ENCODE results near the gene SPINT1.
A peak's percentile ranks its signal among the peaks of the same experiment; 100 is the strongest.

The SPINT1 gene

DNA sequence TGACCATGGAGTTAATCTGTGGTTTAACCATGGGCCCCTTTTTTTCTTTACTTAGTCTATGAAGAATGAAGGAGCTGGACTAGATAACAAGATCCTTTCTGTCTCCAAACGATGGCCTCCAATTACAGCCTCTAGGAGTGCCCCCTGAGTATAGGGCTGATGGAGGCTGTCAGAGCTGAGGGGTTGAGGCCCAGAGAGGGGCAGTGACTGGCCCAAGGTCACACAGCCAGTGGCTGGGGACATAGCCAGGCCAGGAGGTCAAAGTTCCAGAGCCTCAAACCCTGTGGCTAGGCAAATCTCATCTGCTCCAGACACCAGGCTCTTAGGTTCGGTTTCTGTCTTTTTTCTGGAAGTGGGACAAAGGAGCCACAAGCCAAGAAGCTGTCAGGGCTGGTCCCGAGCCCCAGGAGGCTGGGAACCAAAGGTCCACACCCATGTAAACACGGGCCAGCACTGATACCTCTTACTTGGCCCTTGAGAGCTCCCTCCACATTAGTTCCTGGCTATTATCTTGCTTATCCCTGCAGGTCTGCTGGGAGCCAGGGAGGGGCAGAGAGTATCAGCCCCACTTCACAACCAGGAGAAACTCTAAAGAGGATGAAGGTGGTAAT, 19.9 kb downstream of the SPINT1 start:
- no peak for DNase-seq

- DNase-seq: no peak
Measured at GRCh38 chr15:40867199-40867598, 23.4 kb downstream of the SPINT1 start.

DNA sequence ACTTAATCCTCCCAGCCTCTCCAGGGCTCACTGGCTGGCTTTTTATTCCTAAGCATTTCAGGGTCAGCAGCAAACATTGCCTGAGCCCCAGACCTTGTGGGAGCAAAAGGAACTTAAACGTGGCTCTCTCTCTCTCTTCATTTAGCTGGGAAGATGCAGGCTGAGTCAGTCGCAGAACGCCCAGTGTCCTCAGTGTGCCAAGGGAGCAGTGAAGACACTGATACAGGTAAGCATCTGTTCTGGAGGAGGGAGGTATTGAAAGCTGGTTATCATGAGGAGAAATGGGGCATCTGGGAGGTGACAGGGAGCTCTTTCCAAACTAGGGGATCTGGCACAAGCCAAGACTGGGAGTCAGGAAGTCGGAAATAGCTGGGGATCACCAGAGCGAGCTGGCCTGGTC, 25.8 kb downstream of the SPINT1 start:
- DNase-seq: no peak

- DNase-seq: no peak
Measured at GRCh38 chr15:40870716-40871115, 26.9 kb downstream of the SPINT1 start.

- no peak for DNase-seq
Measured at GRCh38 chr15:40871749-40872617, 28.1 kb downstream of the SPINT1 start.

DNA sequence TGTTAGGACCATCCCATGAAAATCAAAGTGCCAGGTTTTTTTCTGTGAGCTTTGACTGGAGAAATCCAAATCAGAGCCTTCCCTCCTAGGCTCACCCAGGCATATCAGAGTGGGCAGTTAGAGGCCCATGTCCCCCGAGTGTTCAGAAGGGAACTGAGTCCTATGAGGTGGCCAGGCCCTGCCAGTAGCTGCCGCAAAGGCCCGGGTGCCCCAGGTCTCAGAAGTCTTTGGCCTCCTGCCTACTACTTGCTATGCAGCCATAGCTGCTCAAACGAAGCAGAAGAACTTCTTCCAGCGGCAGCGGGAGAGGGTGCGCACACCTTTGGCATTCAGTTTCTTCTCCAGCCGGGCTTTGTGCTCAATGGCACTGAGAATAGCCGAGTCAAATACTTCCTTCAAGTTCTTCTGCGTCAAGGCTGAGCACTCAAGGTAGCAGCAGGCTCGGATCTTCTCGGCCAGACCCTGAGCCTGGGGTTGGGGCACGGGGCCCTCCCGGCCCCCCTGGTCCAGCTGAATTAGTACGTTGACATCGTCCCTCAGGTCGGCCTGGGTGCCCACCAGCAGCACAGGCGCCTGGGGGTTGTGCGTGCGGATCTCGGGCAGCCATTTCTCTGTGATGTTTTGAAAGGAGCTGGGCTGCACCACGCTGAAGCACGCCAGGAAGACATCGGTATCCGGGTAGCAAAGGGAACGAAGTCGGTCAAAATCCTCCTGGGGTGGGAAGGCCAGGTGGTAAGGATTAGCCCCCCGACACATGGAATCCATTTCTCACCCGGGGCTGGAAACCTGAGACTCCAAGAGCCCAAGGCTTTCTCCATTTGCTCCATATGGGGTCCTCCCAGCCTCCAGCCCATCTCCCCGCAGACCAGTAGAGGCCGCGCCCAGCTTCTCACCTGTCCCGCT, 29.2 kb downstream of the SPINT1 start:
- DNase-seq: no peak

DNA sequence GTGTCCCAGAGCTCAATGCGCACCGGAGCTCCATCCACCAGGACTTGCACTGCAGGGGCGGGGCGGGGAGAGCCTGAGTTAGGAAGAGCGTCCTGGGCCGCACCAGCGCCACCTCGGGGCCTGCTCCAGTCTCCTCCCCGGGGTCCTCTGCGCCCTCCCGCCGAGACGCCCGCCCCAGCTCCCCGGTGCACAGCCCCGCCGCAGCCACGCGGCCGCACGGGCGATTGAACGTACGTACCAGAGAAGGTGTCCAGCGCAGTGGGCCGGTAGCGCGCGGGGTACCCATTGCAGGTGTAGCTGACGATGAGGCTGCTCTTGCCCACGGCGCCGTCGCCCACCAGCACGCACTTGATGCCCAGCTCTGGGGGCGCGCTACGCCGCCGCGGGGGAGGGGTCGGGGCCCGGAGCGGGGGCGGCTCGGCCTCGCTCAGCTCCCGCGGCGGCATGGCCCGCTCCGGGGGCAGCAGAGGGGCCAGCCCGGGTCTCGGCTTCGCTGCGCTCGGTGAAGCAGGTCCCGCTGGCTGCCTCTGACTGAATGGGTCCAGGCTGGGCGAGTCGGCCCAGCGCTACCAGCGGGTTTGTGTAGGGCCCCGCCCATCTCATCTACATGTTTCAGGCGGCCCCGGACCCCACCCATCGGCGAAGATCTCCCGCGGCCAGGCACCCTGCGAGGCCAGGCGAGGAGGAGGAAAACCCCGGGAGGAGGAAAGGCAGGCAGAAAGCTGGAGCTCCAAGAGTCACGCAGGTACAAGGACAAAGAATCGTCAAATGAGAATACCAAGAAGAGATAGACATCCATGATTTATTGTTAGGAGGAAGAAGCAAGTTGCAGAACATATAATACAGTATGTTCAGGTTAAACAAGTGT, 30.1 kb downstream of the SPINT1 start, which contains the start of gene RHOV:
TSS of gene RHOV (minus strand) at position 541 of the 868 bp plus-strand sequence. CDS start at position 446, 95 bp downstream.
- DNase-seq: no peak

DNA sequence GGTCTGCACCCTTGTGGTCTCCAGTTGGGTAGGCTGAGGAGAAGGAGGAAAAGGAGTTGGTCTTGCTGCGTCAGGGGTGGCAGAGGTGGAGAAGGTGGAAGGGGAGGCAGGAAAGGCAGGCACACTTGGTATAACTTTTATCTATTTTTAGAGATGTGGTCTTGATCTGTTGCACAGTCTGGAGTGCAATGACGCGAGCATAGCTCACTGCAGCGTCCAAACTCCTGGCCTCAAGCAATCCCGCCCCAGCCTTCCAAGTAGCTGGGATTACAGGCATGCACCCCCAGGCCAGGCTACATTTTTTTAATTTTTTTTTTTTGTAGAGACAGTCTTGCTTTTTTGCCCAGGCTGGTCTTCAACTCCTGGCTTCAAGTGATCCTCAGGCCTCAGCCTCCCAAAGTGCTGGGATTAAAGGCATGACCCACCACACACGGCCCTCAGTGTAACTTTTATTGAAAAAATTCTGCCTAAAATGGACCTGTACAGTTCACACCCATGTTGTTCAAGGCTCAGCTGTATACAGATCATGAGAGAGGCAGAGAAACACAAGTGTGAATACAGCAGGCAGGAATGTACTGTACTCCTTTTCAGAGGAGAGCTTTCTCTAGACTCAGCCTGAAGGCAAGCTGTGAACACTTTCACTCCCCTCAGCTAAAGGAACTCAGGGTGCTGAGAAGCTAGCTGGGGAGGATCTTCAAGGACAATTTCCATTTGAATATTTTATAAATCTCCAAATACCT, 32.3 kb downstream of the SPINT1 start:
- DNase-seq: no peak

- no peak for DNase-seq
Measured at GRCh38 chr15:40877694-40878093, 33.8 kb downstream of the SPINT1 start.

DNA sequence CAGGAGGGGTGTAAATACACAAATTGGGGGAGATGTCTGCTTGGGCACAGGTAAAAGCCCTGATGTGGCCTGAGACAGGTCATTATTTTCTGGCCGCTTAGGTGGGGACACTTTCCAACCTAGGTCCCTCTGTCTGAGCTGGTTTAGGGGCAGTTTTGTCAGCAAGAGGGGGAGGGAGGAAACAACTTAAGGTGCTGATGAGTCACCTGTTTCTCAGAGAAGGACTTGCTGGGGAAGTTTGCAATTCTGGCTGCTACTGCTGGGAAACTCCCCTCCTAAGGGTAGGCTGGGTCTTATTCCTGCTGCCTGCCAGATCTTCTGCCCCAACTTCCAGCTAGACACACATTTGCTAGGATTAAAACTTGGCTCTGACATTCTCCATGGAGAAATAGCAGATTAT, 34.9 kb downstream of the SPINT1 start:
- DNase-seq: no peak

DNA sequence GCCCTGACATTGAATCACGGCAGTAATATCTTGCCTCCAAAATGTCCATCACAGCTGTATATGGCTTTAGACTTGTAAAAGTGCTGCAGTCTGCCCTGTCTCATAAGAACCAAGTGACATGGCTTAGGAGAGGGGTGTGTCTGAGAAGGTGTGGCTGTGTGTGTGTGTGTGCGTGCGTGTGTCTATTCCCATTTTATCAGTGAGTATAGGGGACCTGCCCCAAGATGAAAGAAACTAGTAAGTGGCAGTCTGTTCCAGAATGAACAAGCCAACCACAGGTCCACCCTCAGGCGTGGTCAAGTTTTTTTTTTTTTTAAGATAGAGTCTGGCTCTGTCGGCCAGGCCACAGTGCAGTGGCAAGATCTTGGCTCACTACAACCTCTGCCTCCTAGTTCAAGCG, 35.8 kb downstream of the SPINT1 start:
- no peak for DNase-seq

GRCh38 chr15:40881351-40881750, 37.5 kb downstream of the SPINT1 start:
- DNase-seq: no peak

GRCh38 chr15:40886586-40886985, 42.7 kb downstream of the SPINT1 start:
- DNase-seq: no peak

DNA sequence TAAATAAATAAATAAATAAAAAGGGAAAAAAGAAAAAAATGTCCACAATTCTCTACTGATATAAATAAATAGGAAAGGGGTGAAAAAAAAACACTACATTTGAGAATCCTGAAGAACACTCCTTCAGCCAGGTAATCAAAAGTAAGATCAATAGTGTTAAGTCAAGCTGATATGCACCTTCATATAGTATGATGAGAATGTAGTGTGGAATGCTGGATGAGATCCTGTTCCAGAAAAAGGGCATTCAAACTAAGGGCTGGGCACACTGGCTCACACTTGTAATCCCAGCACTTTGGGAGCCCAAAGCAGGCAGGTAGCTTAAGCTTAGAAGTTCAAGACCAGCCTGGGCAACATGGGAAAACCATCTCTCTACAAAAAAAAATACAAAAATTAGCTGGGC, 45.3 kb downstream of the SPINT1 start:
- no peak for DNase-seq

GRCh38 chr15:40891138-40891537, 47.3 kb downstream of the SPINT1 start:
- DNase-seq: no peak

- DNase-seq: no peak
Measured at GRCh38 chr15:40891810-40892446, 48.1 kb downstream of the SPINT1 start.

DNA sequence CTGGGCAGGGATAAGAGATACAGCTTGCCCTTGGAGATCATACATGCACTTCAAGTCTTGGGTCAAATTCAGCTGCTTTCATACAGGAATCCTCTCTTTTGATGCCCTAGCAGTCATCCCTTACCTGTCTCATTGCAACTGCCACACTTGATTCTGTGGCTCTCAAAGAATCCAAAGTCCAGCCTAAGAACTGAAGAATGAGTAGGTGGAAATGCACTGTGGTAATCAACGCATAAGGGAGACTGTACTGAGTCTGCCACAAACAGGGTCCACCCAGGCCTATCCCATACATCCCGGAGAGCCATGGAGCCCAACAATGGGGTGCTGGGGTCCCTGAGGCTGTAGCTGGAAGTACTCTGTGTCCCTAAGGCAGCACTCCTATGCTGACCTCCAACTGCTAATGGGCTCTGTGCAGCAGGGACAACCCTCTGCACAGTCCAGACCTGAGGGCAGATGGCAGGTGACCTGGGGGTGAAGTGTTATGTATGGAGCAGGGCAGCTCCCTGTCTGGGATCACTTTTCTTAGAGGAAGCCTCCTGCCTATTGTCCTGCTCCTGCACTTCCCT, 48.7 kb downstream of the SPINT1 start:
- DNase-seq: no peak

- no peak for DNase-seq
Measured at GRCh38 chr15:40893019-40893670, 49.3 kb downstream of the SPINT1 start.

- DNase-seq: peak; percentile 99
Measured at GRCh38 chr15:40893733-40894680, 50.2 kb downstream of the SPINT1 start, which contains the start of gene VPS18. TSS of gene VPS18 (plus strand) at chr15:40894450. CDS start at chr15:40894769, 319 bp downstream.
